IMR-90 (cell line): Measurements from ENCODE around the gene WDR1. TPM values are rescaled to one million over a fixed set of nuclear protein-coding genes. Genes with fewer than 3 reads are reported as not detected.

Experiments used
- ATAC-seq: fragments of 200-7000 bp; cut with Tn5 transposase; 2 replicates; pipeline ENCODE4 v1.9.1; 2020; ENCODE audit warnings: low read depth, mild to moderate bottlenecking, moderate library complexity
- BruUV-seq: library from RNA; stranded (reverse); fragments of 400-500 nt; replicated peaks from 2 replicates; lab custom pipeline; 2021; lab: Mats Ljungman, UMichigan
- CTCF ChIA-PET: fragments of 300-600 bp; formaldehyde crosslinking; extraction: SDS; loops from one replicate; lab custom pipeline; 2021; ENCODE audit warnings: antibody characterized with exemption; lab: Yijun Ruan, JAX
- POLR2A ChIA-PET: fragments of 300-600 bp; sonication (Branson Sonifier 250); formaldehyde crosslinking; loops from one replicate; lab custom pipeline; 2022; ENCODE audit warnings: antibody characterized with exemption; ENCODE audit not compliant: unreplicated experiment; lab: Charles Lee
- DNase-seq: peaks from one replicate; pipeline ENCODE4 v3.0.0; 2013
- H2AFZ ChIP-seq: replicated peaks from 2 replicates; pipeline ENCODE3; 2013; ENCODE audit warnings: low read length, mild to moderate bottlenecking; ENCODE audit not compliant: poor library complexity
- H2AK5ac ChIP-seq: 2 replicates; pipeline ENCODE4 v1.6.1; 2013; ENCODE audit warnings: low read depth, low read length, inconsistent platforms
- H2AK9ac ChIP-seq: replicated peaks from 2 replicates; pipeline ENCODE3; 2013; ENCODE audit warnings: mild to moderate bottlenecking, low read depth, low read length, moderate library complexity; ENCODE audit not compliant: poor library complexity
- H2BK120ac ChIP-seq: 2 replicates; pipeline ENCODE4 v1.6.1; 2013; ENCODE audit warnings: low read depth, low read length, inconsistent platforms
- H2BK15ac ChIP-seq: 3 replicates; pipeline ENCODE4 v1.6.1; 2013; ENCODE audit warnings: low read depth, low read length, inconsistent platforms
- H2BK20ac ChIP-seq: 2 replicates; pipeline ENCODE4 v1.6.1; 2013; ENCODE audit warnings: low read depth, mild to moderate bottlenecking, inconsistent platforms, low read length, moderate library complexity
- H2BK5ac ChIP-seq: 2 replicates; pipeline ENCODE4 v1.6.1; 2013; ENCODE audit warnings: mild to moderate bottlenecking, low read depth, low read length, inconsistent platforms; ENCODE audit not compliant: poor library complexity, severe bottlenecking
- H3K14ac ChIP-seq: replicated peaks from 2 replicates; pipeline ENCODE4 v1.6.1; 2013; ENCODE audit warnings: low read depth, low read length, inconsistent platforms
- H3K18ac ChIP-seq: 2 replicates; pipeline ENCODE4 v1.6.1; 2013; ENCODE audit warnings: low read depth, low read length, control low read depth
- H3K23ac ChIP-seq: 2 replicates; pipeline ENCODE4 v1.6.1; 2013; ENCODE audit warnings: low read depth, low read length, inconsistent platforms
- H3K27ac ChIP-seq: 2 replicates; pipeline ENCODE4 v1.5.1; 2013; ENCODE audit warnings: mild to moderate bottlenecking, control low read depth, low read length; ENCODE audit not compliant: insufficient read depth
- H3K27me3 ChIP-seq: 2 replicates; pipeline ENCODE4 v1.6.1; 2013; ENCODE audit warnings: low read length; ENCODE audit not compliant: control insufficient read depth, insufficient read depth
- H3K36me3 ChIP-seq: 2 replicates; pipeline ENCODE4 v1.6.1; 2013; ENCODE audit warnings: low read length, mixed read lengths; ENCODE audit not compliant: control insufficient read depth, insufficient read depth
- H3K4ac ChIP-seq: 2 replicates; pipeline ENCODE4 v1.6.1; 2013; ENCODE audit warnings: low read depth, low read length, inconsistent platforms
- H3K4me1 ChIP-seq: 2 replicates; pipeline ENCODE4 v1.6.1; 2013; ENCODE audit warnings: low read length, mixed read lengths; ENCODE audit not compliant: control insufficient read depth, insufficient read depth
- H3K4me2 ChIP-seq: 2 replicates; pipeline ENCODE4 v1.6.1; 2013; ENCODE audit warnings: low read depth, mild to moderate bottlenecking, control low read depth, low read length, moderate library complexity
- H3K4me3 ChIP-seq: 2 replicates; pipeline ENCODE4 v1.5.1; 2013; ENCODE audit warnings: low read depth, mild to moderate bottlenecking, control low read depth, low read length, moderate library complexity; ENCODE audit not compliant: insufficient read depth
- H3K56ac ChIP-seq: 2 replicates; pipeline ENCODE4 v1.6.1; 2013; ENCODE audit warnings: low read length, inconsistent platforms; ENCODE audit not compliant: insufficient read depth; ENCODE audit errors: extremely low read depth
- H3K79me1 ChIP-seq, 2 experiments: 2 replicates each; pipeline ENCODE4 v1.6.1; 2013; ENCODE audit warnings: low read length in 2 of 2, inconsistent platforms in 1 of 2, low read depth in 1 of 2
- H3K9ac ChIP-seq: 2 replicates; pipeline ENCODE4 v1.6.1; 2013; ENCODE audit warnings: low read depth, low read length, control low read depth
- H3K9me1 ChIP-seq: 2 replicates; pipeline ENCODE4 v1.6.1; 2013; ENCODE audit warnings: low read length, inconsistent platforms; ENCODE audit not compliant: insufficient read depth
- H3K9me3 ChIP-seq: 2 replicates; pipeline ENCODE4 v1.6.1; 2013; ENCODE audit warnings: low read length; ENCODE audit not compliant: control insufficient read depth, insufficient read depth
- H4K20me1 ChIP-seq: 2 replicates; pipeline ENCODE4 v1.6.1; 2013; ENCODE audit warnings: low read length, inconsistent platforms; ENCODE audit not compliant: insufficient read depth
- H4K5ac ChIP-seq: 2 replicates; pipeline ENCODE4 v1.6.1; 2013; ENCODE audit warnings: mild to moderate bottlenecking, low read depth, low read length, control low read depth
- H4K8ac ChIP-seq, 2 experiments: 2 replicates each; pipeline ENCODE4 v1.6.1; 2013; ENCODE audit warnings: low read depth in 2 of 2, low read length in 2 of 2, control low read depth in 1 of 2, inconsistent platforms in 1 of 2
- H4K91ac ChIP-seq: 2 replicates; pipeline ENCODE4 v1.6.1; 2013; ENCODE audit warnings: low read depth, low read length, inconsistent platforms; ENCODE audit not compliant: insufficient read depth
- BHLHE40 ChIP-seq: fragments of 150-350 bp; IDR thresholded peaks from 2 replicates; pipeline ENCODE4 v1.6.1; 2016; ENCODE audit warnings: mild to moderate bottlenecking, low read depth, low read length
- CEBPB ChIP-seq: IDR thresholded peaks from 2 replicates; pipeline ENCODE4 v1.6.1; 2012; ENCODE audit warnings: low read depth, low read length, improper control_type of control experiment
- CHD1 ChIP-seq: IDR thresholded peaks from 2 replicates; pipeline ENCODE4 v1.6.1; 2012; ENCODE audit warnings: low read depth, low read length, improper control_type of control experiment
- CTCF ChIP-seq: conservative IDR thresholded peaks from 2 replicates; pipeline ENCODE4 v1.5.1; 2012; ENCODE audit warnings: mild to moderate bottlenecking, low read depth, low read length, improper control_type of control experiment
- ELK1 ChIP-seq: fragments of 150-350 bp; IDR thresholded peaks from 2 replicates; pipeline ENCODE4 v1.6.1; 2016; ENCODE audit warnings: low read depth, mild to moderate bottlenecking, low read length, moderate library complexity, borderline replicate concordance
- FOS ChIP-seq: fragments of 150-350 bp; IDR thresholded peaks from 2 replicates; pipeline ENCODE4 v1.6.1; 2016; ENCODE audit warnings: low read depth, low read length
- MAFK ChIP-seq: IDR thresholded peaks from 2 replicates; pipeline ENCODE4 v1.6.1; 2012; ENCODE audit warnings: low read depth, low read length, improper control_type of control experiment
- MXI1 ChIP-seq: IDR thresholded peaks from 2 replicates; pipeline ENCODE4 v1.6.1; 2012; ENCODE audit warnings: low read depth, mild to moderate bottlenecking, low read length, moderate library complexity, borderline replicate concordance
- NFE2L2 ChIP-seq: fragments of 150-350 bp; IDR thresholded peaks from 2 replicates; pipeline ENCODE4 v1.6.1; 2016; ENCODE audit warnings: low read depth, mild to moderate bottlenecking, low read length
- POLR2A ChIP-seq: IDR thresholded peaks from 2 replicates; pipeline ENCODE4 v1.6.1; 2012; ENCODE audit warnings: mild to moderate bottlenecking, low read depth, low read length
- RCOR1 ChIP-seq: IDR thresholded peaks from 2 replicates; pipeline ENCODE4 v1.6.1; 2012; ENCODE audit warnings: mild to moderate bottlenecking, low read length, improper control_type of control experiment; ENCODE audit not compliant: insufficient replicate concordance
- RFX5 ChIP-seq: IDR thresholded peaks from 2 replicates; pipeline ENCODE4 v1.8.0; 2012; ENCODE audit warnings: low read depth, mild to moderate bottlenecking, low read length, moderate library complexity
- SMC3 ChIP-seq: fragments of 150-350 bp; IDR thresholded peaks from 2 replicates; pipeline ENCODE4 v1.6.1; 2016; ENCODE audit warnings: low read depth, mild to moderate bottlenecking, antibody characterized with exemption, low read length, moderate library complexity
- WGBS, 2 experiments: methylation state at CpG; one replicate each; pipeline versions ENCODE4 v1.1.5 to v1.1.7; 2013; ENCODE audit warnings: missing lambda C conversion rate in 2 of 2; ENCODE audit not compliant: insufficient read length in 1 of 2; ENCODE audit errors: extremely low coverage in 2 of 2; 5-methylcytosine and 5-hydroxymethylcytosine counted together
- dilution Hi-C: fragments of 300-500 bp; cut with HindIII; formaldehyde crosslinking; loops from one replicate; pipeline ENCODE4 v1.14.3; 2018; ENCODE audit warnings: low sequenced_read_pairs; ENCODE audit not compliant: unreplicated experiment
- in situ Hi-C: fragments of 300-500 bp; cut with MboI; formaldehyde crosslinking; loops from 3 replicates; pipeline ENCODE4 v1.14.3; 2019; ENCODE audit warnings: low sequenced_read_pairs, inconsistent platforms, mixed read lengths
- intact Hi-C: fragments of 100-400 bp; cut with micrococcal nuclease; formaldehyde crosslinking; loops from 2 replicates; pipeline ENCODE4 v1.10.0; 2022
- polyA plus RNA-seq, 3 experiments: library from polyadenylated mRNA; depleted of rRNA; stranded (reverse); fragments of >200 nt; gene quantifications; 2 replicates each; pipeline ENCODE4 v1.2.3, GENCODE V29; 2012; ENCODE audit warnings: low replicate concordance in 1 of 3
- total RNA-seq: library from RNA; depleted of rRNA; stranded (reverse); fragments of >200 nt; gene quantifications from 2 replicates; pipeline ENCODE4 v1.2.3, GENCODE V29; 2012
- TF ChIP-seq, protein P1 (sequence below): fragments of 150-350 bp; IDR thresholded peaks from 2 replicates; pipeline ENCODE4 v1.6.1; 2017; ENCODE audit warnings: mild to moderate bottlenecking, antibody characterized with exemption, low read length, low read depth

The WDR1 gene
- total and polyA plus RNA-seq, 2 of the 4 experiments (the other 2 are of a cell fraction): 725 to 992 TPM

DNA sequence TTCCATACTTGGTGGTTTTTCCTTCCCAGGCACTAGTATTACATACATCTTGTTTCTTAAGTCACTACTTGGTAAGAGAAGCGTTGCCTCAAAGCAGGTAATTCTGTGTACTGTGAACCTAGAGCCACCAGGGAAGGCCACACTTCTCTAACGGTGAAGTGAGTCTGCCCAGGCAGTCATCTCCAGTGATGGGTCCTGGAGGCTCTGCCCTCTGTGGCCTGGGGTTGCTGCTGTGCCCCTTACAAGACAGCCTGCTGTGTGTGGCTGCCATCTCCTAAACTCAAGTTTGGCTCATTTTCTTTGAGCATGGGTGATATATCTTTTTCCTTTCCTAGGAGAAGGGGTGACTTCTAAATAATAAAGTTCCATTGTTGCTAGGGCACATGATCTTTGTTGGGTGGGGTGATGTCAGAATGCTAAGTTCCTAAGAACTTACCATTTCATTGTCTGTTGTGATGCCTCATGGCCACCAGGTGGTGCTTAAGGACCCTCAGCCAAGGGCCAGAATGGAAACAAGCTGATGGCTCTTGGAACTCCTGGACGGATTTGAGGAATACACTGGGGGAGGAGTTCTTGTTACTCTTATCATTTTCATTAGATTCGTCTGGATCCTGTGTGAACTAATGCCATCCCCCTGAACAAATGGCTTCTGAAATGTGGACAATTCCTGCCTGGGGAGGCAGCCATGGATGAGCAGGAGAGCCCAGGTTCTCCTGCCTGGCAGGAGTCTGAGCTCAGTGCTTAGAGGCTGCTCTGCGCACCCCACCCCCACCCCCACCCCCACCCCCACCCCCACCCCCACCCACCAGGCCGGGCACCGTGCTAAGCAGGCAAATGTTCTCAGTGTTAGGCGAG is 41.1 kb upstream of the WDR1 start:
- CTCF ChIA-PET: interaction anchor here (0.8 to 1.8 kb wide), 8 partner anchors 10 to 381 kb away, joined by 3 to 6 read pairs (median 4); no protein-coding TSS in a partner anchor
- Histone ChIP-seq H3K4me2 (peak overlapping the region; percentile 84), H3K23ac (no peak overlapping the region)
- TF ChIP-seq ELK1: no peak
- no peak for TF ChIP-seq POLR2A
- peak; percentile 87 for TF ChIP-seq CTCF
- TF ChIP-seq SMC3: peak; percentile 83
- no peak for TF ChIP-seq FOS
- TF ChIP-seq CEBPB: no peak
- TF ChIP-seq CHD1: no peak
- TF ChIP-seq RCOR1: no peak
- no peak for TF ChIP-seq RFX5
- no peak for TF ChIP-seq MXI1
- TF ChIP-seq, protein P1, sequence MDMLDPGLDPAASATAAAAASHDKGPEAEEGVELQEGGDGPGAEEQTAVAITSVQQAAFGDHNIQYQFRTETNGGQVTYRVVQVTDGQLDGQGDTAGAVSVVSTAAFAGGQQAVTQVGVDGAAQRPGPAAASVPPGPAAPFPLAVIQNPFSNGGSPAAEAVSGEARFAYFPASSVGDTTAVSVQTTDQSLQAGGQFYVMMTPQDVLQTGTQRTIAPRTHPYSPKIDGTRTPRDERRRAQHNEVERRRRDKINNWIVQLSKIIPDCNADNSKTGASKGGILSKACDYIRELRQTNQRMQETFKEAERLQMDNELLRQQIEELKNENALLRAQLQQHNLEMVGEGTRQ: peak; percentile 53; the same call in 1 of the 2 replicates
- no peak for TF ChIP-seq NFE2L2
- TF ChIP-seq BHLHE40: no peak
- TF ChIP-seq MAFK: no peak

More for the DNA sequence above, 41.1 kb upstream of the WDR1 start:
- dilution Hi-C loops: loop anchor here (25.0 kb wide), 1 partner anchor 255 kb away; no protein-coding TSS in a partner anchor
- Histone ChIP-seq H2AK5ac (no peak overlapping the region), H3K4me3 (no peak overlapping the region), H2BK5ac (no peak overlapping the region), H3K14ac (no peak overlapping the region), H3K18ac (peak overlapping the region; percentile 46), H3K9ac (no peak overlapping the region), H3K36me3 (no peaks in the 10 kb centered on the region), H4K5ac (no peak overlapping the region; the same call in 1 of the 2 replicates), H3K79me1 (no peaks in the 10 kb centered on the region), H3K9me1 (no peaks in the 10 kb centered on the region), H4K20me1 (no peaks in the 10 kb centered on the region), H2BK15ac (no peak overlapping the region), H2BK120ac (no peak overlapping the region), H3K4me1 (peaks cover 2% of the 10 kb centered on the region), H3K27ac (peak overlapping the region; percentile 60; the same call in 1 of the 2 replicates), H4K8ac (peak overlapping the region in 1 of 2 experiments; percentile 39; a peak in 1 of 4 replicates), H3K9me3 (no peaks in the 10 kb centered on the region), H2BK20ac (no peak overlapping the region), H3K27me3 (peaks cover 13% of the 10 kb centered on the region), H3K4ac (no peak overlapping the region), H2AK9ac (no peak overlapping the region), H2AFZ (peak overlapping the region; percentile 78), H4K91ac (no peak overlapping the region), H3K56ac (no peak overlapping the region)
- POLR2A ChIA-PET: no interaction called here
- DNase-seq: peak; percentile 81
- ATAC-seq: peak; percentile 89
- 0% methylated on average over 2 of the region's 8 CpGs; no CpG with 5 or more reads in 1 of the 2 experiments for WGBS, 2 experiments
- no TSS peak for BruUV-seq
- intact Hi-C loops: loop anchor here (1.0 kb wide), 3 partner anchors 246 to 392 kb away; no protein-coding TSS in a partner anchor
- in situ Hi-C loops: no loop called here
